ENCODE data around the gene ANO4.

DNA sequence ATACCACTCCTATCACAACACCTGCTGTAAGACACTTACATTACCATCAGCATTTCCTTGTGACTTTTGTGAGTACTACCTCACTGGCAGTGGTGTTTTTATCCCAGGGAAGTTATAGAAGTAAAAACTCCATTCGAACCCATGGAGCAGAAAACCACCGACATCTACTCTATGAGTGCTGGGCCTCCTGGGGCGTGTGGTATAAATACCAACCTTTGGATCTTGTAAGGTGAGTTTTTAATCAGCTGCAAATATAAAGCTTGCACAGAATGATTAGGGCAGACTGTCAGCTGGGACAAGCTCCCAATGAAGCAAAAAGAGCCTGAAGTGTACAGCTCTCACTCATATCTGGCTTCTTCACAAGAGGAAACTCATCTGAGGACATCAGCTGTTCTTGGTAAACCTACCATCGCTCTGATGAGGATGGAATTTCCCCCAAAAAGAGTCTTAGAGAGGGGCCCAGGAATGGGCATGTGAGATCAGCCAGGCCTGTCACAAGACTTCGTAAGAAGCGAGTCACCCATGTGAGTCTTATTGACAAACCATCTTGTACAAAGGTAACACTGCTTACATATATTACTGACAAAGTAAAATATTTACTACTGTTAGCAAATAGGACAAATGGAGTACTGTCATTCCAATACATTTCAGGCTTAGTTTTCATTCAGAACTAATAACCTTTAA lies 245.4 kb downstream of the ANO4 start:
- TF ChIP-seq, protein P1, sequence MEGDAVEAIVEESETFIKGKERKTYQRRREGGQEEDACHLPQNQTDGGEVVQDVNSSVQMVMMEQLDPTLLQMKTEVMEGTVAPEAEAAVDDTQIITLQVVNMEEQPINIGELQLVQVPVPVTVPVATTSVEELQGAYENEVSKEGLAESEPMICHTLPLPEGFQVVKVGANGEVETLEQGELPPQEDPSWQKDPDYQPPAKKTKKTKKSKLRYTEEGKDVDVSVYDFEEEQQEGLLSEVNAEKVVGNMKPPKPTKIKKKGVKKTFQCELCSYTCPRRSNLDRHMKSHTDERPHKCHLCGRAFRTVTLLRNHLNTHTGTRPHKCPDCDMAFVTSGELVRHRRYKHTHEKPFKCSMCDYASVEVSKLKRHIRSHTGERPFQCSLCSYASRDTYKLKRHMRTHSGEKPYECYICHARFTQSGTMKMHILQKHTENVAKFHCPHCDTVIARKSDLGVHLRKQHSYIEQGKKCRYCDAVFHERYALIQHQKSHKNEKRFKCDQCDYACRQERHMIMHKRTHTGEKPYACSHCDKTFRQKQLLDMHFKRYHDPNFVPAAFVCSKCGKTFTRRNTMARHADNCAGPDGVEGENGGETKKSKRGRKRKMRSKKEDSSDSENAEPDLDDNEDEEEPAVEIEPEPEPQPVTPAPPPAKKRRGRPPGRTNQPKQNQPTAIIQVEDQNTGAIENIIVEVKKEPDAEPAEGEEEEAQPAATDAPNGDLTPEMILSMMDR (IDR thresholded peaks at IDR 0.05), result no peak
- no peak for TF ChIP-seq POLR2A (IDR thresholded peaks at IDR 0.05)

Data from prostate gland (tissue), 2 donors.